AG04450 (cell line): ENCODE data around the gene LRRC58. TPM values are rescaled to one million over a fixed set of nuclear protein-coding genes. Genes with fewer than 3 reads are reported as not detected.

Source experiments
- CTCF ChIA-PET: fragments of 300-600, 350-600 bp; formaldehyde crosslinking; extraction: SDS; loops from one replicate; lab custom pipeline; 2022; ENCODE audit warnings: antibody characterized with exemption, inconsistent platforms; lab: Charles Lee
- POLR2A ChIA-PET: fragments of 350-600 bp; formaldehyde crosslinking; extraction: SDS; loops from one replicate; lab custom pipeline; 2021; ENCODE audit warnings: antibody characterized with exemption, inconsistent platforms; lab: Yijun Ruan, JAX
- DNase-seq: peaks from one replicate; pipeline ENCODE4 v3.0.0-alpha.2; 2011; ENCODE audit warnings: low read depth, low spot score
- H3K27ac ChIP-seq: one replicate; pipeline ENCODE4 v1.5.1; 2012; ENCODE audit warnings: low read depth, low read length, control low read depth
- H3K27me3 ChIP-seq: one replicate; pipeline ENCODE4 v1.6.0; 2012; ENCODE audit warnings: low read length; ENCODE audit not compliant: control insufficient read depth, insufficient read depth
- H3K4me3 ChIP-seq: 2 replicates; pipeline ENCODE4 v1.5.1; 2011; ENCODE audit warnings: mild to moderate bottlenecking, low read depth, low read length, control low read depth
- H3K9me3 ChIP-seq: 2 replicates; pipeline ENCODE4 v1.5.1; 2012; ENCODE audit warnings: low read length; ENCODE audit not compliant: control insufficient read depth, insufficient read depth
- polyA plus RNA-seq: library from polyadenylated mRNA; depleted of rRNA; stranded (reverse); fragments of >200 nt; gene quantifications from 2 replicates; pipeline ENCODE4 v1.2.3, GENCODE V29; 2011
- TF ChIP-seq, protein P1 (sequence below): IDR thresholded peaks from 2 replicates; pipeline ENCODE4 v1.5.1; 2011; ENCODE audit warnings: low read depth, low read length, control low read depth, inconsistent platforms

Gene LRRC58
- polyA plus RNA-seq, 1 experiment = 15.0 TPM

DNA sequence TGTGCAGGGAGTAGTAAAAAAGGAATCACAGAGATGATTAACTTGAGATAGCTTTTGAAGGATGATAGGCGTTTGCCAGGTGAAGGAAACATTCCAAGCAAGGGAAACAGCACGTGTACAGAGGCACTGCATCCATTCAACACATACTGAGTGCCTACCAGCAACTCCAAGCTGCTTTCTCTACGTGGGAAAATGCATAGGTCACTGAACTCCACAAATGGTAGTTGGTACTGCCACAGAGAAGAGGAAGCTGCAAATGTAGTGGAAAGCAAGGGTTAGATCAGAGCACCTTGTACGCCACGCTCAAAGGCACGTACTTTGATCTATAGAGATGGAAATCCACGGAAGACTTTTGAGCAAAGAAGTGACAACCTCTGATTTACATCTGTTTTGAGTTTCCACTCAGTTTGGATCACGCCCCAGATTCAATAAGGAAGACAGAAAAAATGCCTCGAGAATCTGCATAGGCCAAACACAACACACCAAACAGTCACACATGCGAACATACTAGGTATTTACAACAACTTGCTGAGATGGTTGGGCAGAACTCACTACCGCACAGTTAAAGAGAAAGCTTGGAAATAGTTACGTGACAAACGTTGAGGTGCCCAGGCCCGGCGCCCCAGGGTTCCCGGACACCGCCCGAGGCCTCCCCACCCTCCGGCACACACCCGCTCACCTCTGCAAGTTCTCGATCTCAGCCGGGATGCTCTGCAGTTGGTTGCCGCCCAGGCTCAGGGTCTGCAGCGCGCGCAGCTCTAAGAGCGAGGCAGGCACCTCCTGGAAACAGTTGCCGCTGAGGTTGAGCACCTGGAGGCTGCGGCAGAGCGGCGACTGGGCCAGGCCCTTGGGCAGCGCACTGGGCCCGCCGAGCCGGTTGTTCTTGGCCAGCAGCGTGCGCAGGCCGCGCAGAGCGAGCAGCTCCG lies 826 bp downstream of the LRRC58 start:
- ChIA-PET CTCF (interaction anchor here (0.7 to 3.0 kb wide), 6 partner anchors 13 to 457 kb away, joined by 3 to 13 read pairs (median 4); no protein-coding TSS in a partner anchor), POLR2A (interaction anchor here (0.6 to 2.7 kb wide), 9 partner anchors 43 to 253 kb away, joined by 3 to 16 read pairs (median 4); partner anchors contain the start of gene FSTL1)
- TF ChIP-seq, protein P1, sequence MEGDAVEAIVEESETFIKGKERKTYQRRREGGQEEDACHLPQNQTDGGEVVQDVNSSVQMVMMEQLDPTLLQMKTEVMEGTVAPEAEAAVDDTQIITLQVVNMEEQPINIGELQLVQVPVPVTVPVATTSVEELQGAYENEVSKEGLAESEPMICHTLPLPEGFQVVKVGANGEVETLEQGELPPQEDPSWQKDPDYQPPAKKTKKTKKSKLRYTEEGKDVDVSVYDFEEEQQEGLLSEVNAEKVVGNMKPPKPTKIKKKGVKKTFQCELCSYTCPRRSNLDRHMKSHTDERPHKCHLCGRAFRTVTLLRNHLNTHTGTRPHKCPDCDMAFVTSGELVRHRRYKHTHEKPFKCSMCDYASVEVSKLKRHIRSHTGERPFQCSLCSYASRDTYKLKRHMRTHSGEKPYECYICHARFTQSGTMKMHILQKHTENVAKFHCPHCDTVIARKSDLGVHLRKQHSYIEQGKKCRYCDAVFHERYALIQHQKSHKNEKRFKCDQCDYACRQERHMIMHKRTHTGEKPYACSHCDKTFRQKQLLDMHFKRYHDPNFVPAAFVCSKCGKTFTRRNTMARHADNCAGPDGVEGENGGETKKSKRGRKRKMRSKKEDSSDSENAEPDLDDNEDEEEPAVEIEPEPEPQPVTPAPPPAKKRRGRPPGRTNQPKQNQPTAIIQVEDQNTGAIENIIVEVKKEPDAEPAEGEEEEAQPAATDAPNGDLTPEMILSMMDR = no peak
- H3K27me3 ChIP-seq = no peaks in the 10 kb centered on the region
- no peak for DNase-seq
- no peaks in the 10 kb centered on the region; the same call in 1 of the 2 replicates for H3K9me3 ChIP-seq
- peak overlapping the region; percentile 71 for H3K27ac ChIP-seq
- H3K4me3 ChIP-seq = peak overlapping the region; percentile 84

- no peak for DNase-seq
- peaks cover 13% of the 10 kb centered on the region for H3K9me3 ChIP-seq
- H3K27me3 ChIP-seq = no peaks in the 10 kb centered on the region
- no peak overlapping the region for H3K4me3 ChIP-seq
- ChIA-PET CTCF (interaction anchor here (0.7 to 1.4 kb wide), 2 partner anchors 72 to 215 kb away, joined by 3 to 6 read pairs; no protein-coding TSS in a partner anchor), POLR2A (no interaction called here)
- TF ChIP-seq, protein P1 = no peak
- H3K27ac ChIP-seq = no peak overlapping the region
Observed at GRCh38 chr3:120344349-120344748, 4.8 kb downstream of the LRRC58 start.

DNA sequence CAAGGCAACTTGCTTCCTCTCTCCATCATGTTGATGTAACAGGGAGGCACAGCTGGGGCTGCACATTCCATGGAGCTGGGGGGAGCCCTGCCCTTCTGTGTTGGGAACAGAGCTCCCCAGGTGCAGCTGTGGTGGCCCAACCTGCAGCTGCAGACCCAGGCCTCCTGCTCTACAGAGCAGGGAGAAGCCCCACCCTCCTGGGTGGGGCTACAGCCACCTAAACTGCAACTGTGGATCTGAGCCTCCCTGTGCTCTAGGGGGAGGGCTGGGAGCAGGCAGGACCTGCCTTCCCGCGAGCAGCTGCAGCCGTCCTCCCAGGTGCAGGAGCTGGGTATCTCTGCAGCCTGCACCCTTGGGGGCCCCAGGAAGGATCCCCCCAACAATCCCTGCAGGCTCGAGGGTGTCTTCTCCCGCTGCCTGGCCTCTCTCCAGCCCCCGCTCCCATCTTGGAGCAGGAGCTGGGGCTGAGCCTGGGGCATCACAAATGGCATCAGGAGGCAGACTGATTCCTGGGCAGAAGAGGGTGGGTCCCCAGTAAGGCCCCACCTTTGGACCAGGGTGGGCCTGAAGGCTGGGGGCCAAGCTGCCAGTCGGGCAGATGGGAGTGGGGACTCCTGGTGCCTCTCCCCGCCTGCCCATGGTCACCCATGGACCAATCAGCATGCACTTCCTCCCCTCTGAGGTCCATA lies 7.4 kb downstream of the LRRC58 start:
- TF ChIP-seq, protein P1 = no peak
- CTCF ChIA-PET = no interaction called here
- peaks cover 13% of the 10 kb centered on the region for H3K9me3 ChIP-seq
- H3K4me3 ChIP-seq = no peak overlapping the region
- POLR2A ChIA-PET = no interaction called here
- H3K27me3 ChIP-seq = no peaks in the 10 kb centered on the region
- DNase-seq = no peak
- no peak overlapping the region for H3K27ac ChIP-seq

GRCh38 chr3:120339362-120339761 lies 9.8 kb downstream of the LRRC58 start:
- H3K27me3 ChIP-seq = no peaks in the 10 kb centered on the region
- TF ChIP-seq, protein P1 = no peak
- POLR2A ChIA-PET = no interaction called here
- H3K9me3 ChIP-seq = peaks cover 13% of the 10 kb centered on the region
- no peak overlapping the region for H3K27ac ChIP-seq
- no peak overlapping the region for H3K4me3 ChIP-seq
- no peak for DNase-seq
- CTCF ChIA-PET = no interaction called here
